ENCODE measurements around the gene BHLHA9. TPM values are rescaled to one million over a fixed set of nuclear protein-coding genes. Genes with fewer than 3 reads are reported as not detected.
A peak's percentile ranks its signal among the peaks of the same experiment; 100 is the strongest.

Gene BHLHA9
- total RNA-seq, 1 donor from 2014 or later: not detected

GRCh38 chr17:1275205-1275961 lies 5.1 kb downstream of the BHLHA9 start:
- peaks cover 4% of the 10 kb centered on the region for H3K4me1 Mint-ChIP-seq (ENCODE audit: unreplicated experiment)
- no peak overlapping the region for H3K4me3 Mint-ChIP-seq
- H3K27ac Mint-ChIP-seq: no peak overlapping the region

GRCh38 chr17:1275962-1276736 lies 5.9 kb downstream of the BHLHA9 start:
- Mint-ChIP-seq H3K4me1 (ENCODE audit: unreplicated experiment) (peaks cover 4% of the 10 kb centered on the region), H3K27me3 (peaks cover 27% of the 10 kb centered on the region), H3K4me3 (no peak overlapping the region), H3K36me3 (no peaks in the 10 kb centered on the region), H3K27ac (no peak overlapping the region), H3K9me3 (no peaks in the 10 kb centered on the region)
- peak; percentile 91 for TF ChIP-seq CTCF (conservative IDR thresholded peaks at IDR 0.05)
- no peak for DNase-seq (ENCODE audit: extremely low spot score, unreplicated experiment)

More at GRCh38 chr17:1275205-1275961, 5.1 kb downstream of the BHLHA9 start:
- Mint-ChIP-seq H3K36me3 (no peaks in the 10 kb centered on the region), H3K9me3 (no peaks in the 10 kb centered on the region), H3K27me3 (peaks cover 24% of the 10 kb centered on the region)
- no peak for TF ChIP-seq CTCF (conservative IDR thresholded peaks at IDR 0.05)
- DNase-seq (ENCODE audit: extremely low spot score, unreplicated experiment): no peak

- DNase-seq (ENCODE audit: extremely low spot score, unreplicated experiment): no peak
- Mint-ChIP-seq H3K27me3 (peaks cover 10% of the 10 kb centered on the region), H3K9me3 (no peaks in the 10 kb centered on the region), H3K4me1 (ENCODE audit: unreplicated experiment) (peaks cover 4% of the 10 kb centered on the region), H3K36me3 (no peaks in the 10 kb centered on the region), H3K4me3 (no peak overlapping the region), H3K27ac (no peak overlapping the region)
- TF ChIP-seq CTCF (conservative IDR thresholded peaks at IDR 0.05): no peak
Observed at GRCh38 chr17:1280652-1281051, 10.4 kb downstream of the BHLHA9 start.

GRCh38 chr17:1286379-1287106 lies 16.3 kb downstream of the BHLHA9 start:
- Mint-ChIP-seq H3K4me3 (no peak overlapping the region), H3K27ac (no peak overlapping the region), H3K27me3 (no peaks in the 10 kb centered on the region), H3K4me1 (ENCODE audit: unreplicated experiment) (no peaks in the 10 kb centered on the region), H3K9me3 (no peaks in the 10 kb centered on the region), H3K36me3 (no peaks in the 10 kb centered on the region)
- no peak for DNase-seq (ENCODE audit: extremely low spot score, unreplicated experiment)
- TF ChIP-seq CTCF (conservative IDR thresholded peaks at IDR 0.05): no peak

- Mint-ChIP-seq H3K36me3 (no peaks in the 10 kb centered on the region), H3K4me1 (ENCODE audit: unreplicated experiment) (no peaks in the 10 kb centered on the region), H3K4me3 (no peak overlapping the region), H3K27ac (no peak overlapping the region), H3K9me3 (no peaks in the 10 kb centered on the region), H3K27me3 (peaks cover 11% of the 10 kb centered on the region)
- no peak for DNase-seq (ENCODE audit: extremely low spot score, unreplicated experiment)
- TF ChIP-seq CTCF (conservative IDR thresholded peaks at IDR 0.05): no peak
Observed at GRCh38 chr17:1289695-1290094, 19.5 kb downstream of the BHLHA9 start.
